ENCODE results near the gene GP5.

The GP5 gene, protein sequence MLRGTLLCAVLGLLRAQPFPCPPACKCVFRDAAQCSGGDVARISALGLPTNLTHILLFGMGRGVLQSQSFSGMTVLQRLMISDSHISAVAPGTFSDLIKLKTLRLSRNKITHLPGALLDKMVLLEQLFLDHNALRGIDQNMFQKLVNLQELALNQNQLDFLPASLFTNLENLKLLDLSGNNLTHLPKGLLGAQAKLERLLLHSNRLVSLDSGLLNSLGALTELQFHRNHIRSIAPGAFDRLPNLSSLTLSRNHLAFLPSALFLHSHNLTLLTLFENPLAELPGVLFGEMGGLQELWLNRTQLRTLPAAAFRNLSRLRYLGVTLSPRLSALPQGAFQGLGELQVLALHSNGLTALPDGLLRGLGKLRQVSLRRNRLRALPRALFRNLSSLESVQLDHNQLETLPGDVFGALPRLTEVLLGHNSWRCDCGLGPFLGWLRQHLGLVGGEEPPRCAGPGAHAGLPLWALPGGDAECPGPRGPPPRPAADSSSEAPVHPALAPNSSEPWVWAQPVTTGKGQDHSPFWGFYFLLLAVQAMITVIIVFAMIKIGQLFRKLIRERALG

DNA sequence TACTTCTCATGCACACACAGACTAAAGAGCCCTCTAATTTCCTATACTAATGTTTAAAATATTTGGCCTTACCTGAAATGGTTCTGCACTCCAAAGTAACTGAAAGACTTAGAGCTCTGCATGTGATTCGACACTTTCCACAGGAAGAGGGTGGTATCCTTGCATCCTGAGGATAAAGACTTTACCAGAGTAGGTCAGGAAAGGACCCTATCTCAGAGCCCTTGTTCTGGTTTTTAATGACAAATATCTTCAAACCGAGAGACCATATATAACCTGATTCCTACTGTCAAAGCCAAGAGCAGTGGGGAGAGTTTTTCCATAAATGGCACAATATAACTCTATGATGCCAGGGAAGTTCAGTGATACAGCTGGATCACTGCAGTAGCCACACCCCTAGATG, at the start of gene GP5:
TSS of gene GP5 (minus strand) at position 101 of the 400 bp plus-strand sequence. CDS start 984 bp downstream, outside the sequence.
- peak; percentile 18 for DNase-seq

DNA sequence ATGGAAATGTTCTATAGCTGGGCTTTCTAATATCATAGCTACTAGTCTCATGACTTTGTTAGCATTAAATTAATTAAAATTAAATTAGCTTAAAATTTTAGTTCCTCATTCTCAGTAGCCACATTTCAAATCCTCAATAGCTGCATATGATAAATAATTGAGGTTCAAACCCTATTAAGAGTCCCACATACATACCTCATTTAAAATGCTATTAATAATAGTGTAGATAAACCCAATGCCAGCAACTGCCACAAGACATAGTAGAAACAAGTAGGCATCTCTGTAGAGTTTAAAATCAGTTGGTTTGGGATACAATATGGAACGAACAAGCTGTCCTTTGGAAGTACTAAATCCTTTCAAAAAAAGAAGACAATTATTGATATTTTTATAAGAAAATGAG, 48.6 kb upstream of the GP5 start:
- no peak for DNase-seq

DNA sequence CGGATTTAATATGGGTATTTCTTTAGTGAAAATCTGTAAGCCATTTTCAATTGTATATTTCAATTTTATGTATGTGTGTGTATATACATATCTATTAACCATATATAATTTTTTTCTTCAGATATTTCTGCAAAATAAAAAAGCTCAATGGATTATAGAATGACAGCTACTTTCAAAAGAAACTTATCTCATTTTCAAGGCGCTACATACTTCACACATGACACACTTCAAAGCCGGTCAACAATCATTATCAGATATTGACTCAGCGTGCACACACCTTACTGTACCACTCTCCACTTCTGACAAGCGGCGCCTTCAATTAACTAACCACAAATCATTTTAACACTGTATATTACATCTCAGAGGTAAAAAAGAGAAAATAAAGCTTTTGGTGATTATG, 48.1 kb upstream of the GP5 start:
- DNase-seq, result peak; percentile 22

DNA sequence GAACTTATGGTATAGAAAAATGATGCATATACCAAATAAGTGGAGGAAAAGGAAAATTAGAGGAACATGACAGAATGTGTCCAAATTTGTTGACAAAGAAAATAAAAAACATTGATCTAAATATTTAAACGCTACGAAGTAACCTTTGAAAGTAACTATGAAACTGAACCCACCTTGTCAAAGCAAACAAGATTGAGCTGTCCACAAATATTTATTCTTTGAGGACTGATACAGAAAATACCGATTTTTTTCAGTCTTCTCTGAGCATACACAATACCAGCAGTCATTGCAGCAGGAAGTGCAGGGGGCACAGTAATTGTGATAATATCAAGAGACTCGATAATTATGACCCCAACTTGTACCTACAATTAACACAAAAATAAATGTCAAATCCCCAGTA, 47.7 kb upstream of the GP5 start:
- no peak for DNase-seq

DNA sequence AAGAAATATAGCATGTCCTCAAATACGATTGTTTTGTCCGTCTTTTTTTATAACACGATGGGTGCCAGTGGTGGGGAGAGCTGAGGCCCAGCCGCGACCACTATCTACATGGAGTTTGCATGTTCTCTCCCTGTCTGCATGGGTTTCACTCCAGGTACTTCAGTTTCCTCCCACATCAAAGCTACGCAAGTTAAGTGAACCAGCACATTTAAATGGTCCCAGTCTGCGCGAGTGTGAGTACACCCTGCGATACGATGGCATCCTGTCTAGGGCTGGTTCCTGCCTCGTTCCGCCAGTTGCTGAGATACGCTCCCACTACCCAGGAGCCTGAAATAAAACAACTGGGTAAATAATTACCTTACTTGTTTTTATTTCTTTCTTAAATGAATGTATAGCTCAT, 47.1 kb upstream of the GP5 start:
- no peak for DNase-seq

DNA sequence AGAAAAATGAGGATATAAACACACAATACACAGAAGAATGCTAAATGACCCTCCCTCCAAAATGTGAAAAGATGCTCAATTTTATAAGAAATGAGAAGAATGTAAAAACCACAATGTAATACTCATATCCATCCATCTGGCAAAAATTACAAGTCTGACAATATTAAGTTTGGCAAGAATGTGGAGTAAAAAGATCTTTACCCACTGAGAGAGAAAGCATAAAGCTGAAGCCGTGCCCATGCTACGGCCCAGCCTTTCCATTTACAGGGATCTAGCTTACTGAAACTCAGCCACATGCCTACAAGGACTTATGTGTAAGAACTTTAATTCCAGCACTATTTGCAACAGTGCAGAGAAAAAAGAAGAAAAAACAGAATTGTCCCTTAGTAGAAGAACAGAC, 44.8 kb upstream of the GP5 start:
- no peak for DNase-seq

DNA sequence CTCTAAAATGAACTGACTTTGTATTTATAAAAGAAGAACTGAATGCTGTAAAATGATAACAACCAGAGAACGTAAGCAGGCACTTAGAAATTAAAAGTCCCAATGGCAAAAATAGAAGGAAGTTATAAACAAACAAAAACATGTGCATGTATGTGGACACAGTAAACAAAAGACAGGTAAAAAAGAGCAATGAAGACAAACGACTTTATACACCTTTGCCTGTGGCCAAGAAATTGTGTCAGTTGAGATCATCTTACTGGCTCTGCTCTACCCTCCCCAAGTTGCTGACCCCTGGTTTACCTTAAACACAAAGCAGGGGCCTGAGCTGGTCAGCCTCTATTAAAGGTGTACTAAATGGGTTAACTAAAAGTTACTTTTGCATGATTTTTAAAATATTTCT, 41.7 kb upstream of the GP5 start:
- DNase-seq, result no peak

DNA sequence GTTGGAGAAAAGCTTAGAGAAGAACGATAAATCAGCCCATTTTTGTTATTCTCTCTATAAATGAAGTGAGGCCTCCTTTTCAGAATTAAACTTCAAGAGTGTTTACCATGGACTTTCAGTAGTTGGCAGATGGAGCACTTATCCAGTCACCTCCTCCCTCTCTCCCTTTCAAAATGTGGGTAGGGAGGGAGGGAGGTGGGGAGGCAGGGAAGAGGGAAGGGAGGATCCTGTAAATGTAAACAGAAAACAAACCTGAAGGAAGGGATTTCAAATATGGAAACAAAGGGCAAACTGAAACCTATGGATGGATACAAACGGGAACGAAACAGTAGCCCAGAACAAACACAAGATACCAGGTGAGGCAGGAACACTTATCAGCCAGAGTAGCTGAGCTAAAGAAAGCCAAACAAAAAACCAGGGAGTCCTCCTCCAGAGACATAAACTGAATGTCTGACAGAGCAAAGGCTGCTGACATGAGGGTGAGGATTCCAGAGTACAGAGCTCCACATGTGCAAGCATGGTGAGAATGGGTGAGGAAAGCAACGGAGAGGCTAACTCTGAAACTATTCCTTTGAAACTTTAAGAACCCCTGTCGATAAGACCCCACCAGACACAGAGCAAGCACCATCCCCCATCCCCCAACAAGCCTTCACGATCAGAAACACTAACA, 41.0 kb upstream of the GP5 start:
- no peak for DNase-seq

DNA sequence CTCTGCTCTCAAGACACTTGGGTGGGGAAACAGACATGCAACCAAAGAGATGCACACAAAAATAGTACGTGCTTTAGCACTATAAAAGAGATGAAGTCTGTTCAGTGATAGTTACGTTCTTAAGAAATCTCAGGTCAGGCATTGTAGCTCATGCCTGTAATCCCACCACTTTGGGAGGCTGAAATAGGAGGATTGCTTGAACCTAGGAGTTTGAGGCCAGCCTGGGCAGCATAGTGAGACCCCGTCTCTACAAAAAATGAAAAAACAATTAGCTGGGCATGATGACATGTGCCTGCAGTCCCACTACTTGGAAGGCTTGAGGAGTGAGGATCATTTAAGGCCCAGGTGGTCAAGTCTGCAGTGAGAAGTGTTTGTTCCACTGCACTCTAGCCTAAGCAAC, 35.4 kb upstream of the GP5 start:
- no peak for DNase-seq

DNA sequence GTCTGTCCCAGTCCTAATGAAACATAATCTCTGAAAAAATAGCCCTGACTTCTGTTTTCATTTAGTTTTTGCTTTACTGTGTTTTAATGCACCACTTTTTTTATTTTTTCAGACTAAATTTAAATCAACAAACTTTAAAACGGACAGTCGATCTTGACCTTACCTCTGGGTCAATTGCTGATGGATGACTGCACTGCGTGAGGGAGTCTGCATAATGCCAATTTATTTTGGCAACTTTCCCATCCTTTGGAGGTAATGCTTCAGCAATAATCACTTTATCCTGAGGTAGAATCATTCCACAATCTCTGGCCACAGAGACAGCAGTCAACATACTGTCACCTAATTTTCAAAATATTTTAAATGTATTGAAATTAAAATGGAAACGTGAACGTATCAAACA, 32.5 kb upstream of the GP5 start:
- no peak for DNase-seq

DNA sequence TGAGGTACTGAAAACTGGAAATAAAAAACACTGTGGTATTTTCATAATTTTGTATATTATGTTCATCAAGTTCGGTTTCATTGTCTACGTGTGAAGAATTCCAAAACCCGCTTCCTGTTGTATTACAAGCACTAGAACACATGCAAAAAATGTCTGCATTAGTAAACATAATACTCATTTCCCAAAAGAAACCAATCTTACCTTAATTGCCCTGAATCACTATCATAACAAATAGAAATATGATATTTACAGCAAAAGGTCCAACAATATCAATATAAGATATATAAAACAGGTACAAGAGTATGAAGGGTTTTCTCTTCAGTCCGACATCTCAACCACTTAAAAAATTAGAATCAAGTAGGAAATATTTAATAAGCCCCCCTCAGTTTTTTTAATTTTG, 26.3 kb upstream of the GP5 start:
- no peak for DNase-seq

DNA sequence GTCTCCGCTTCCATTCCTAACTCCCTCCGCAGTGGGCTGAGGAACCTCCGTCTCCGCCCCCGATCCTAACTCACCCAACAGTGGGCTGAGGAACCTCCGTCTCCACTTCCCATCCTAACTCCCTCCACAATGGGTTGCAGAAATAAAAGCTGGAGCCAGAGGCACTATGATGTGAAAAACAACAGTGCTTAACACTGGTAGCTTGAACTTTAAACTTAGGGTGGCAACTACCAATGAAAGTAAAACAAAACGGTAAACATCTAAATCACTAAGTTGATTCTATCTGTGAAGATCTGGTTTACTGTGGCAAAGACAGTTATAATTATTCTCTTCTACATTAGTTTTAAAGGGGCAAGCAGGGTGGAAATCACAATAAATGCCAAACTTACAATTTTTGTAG, 25.9 kb upstream of the GP5 start:
- DNase-seq, result no peak

DNA sequence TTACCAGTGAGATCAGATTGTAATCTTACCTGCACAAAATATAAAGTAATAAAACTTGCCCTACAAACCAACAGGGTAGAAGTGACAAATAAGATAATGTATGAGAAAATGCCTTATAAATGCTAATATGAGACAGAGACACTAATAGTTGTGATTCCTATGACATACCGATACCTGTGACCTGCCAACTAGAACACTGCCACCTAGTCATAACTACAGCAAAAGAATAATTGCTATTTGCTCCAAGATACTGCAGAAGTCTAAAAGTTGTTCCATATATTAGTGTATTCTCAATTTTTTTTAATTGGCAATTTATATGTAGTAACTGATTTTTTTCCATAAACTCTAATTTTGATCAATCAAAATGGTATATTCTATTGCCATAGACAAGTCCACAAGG, 25.3 kb upstream of the GP5 start:
- DNase-seq, result no peak

DNA sequence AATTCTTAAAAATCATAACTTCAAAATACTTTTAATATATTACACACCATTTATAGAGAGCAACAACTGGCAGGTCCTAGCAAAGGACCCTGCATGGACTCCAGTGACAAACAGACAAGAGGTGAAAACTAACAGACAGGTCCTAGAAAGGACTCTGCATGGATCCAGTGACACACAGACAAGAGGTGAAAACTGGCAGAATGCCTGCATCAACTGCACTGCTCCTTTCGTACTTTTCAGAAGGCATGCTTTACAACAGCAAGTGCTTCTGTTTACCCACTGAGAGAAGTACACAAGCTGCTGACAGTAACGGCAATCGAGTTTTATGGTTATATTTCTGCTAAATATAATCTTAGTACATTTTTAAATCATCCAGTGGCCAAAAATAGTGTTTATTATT, 24.3 kb upstream of the GP5 start:
- DNase-seq, result no peak

DNA sequence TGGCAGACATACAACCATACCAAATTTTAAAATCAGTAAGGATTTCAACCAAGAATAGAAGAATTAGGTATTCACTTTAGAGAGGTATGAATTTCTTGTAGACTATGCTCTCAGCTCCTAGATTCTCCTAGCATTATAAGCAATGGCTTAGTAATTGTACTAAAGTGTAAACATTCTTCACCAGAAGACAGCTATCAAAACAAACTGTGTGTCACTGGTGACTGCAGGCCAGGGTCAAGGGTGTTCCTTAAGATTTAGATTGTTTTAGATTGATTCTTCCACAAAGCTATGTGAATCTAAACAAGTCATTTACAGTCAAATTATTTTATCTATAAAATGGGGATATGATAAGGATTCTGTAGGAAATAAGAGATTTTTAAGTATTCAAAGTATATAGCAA, 23.1 kb upstream of the GP5 start:
- DNase-seq, result no peak

DNA sequence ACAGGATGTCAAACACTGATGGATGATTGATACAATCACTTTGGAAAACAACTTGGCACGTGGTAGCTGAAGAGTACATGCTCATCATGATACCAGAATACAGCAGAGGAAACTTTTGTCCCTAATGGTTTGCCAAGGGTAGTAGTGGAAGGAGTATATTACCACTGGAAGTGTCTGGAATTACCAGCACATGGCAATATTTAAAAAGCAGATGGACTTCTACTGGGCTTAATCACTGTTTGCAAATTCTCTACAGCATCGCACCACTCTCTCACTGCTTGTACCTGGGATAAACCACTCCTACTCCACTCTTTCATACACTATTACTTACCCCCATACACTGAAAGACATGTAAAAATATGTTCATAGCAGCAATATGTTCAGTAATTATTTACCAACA, 19.6 kb upstream of the GP5 start:
- DNase-seq, result no peak

DNA sequence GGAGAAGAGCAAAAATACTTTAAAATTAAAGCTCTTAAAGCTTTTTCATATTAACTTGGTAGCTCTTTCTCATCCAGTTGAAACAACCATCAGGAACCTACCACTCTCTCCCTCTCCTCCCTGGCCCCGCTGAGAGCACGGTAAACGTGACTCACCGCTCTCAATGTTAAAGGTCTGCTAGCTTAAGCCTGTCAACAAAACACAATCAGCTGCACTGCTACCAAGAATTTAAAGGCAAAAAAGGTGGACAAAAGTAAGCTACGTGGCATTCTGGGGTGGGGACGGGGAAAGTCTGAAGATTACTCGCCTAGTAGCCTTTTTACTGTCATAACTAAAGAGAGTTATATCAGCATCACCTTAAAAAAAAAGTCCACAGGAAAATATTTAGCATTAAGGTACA, 8.4 kb upstream of the GP5 start:
- DNase-seq, result no peak

DNA sequence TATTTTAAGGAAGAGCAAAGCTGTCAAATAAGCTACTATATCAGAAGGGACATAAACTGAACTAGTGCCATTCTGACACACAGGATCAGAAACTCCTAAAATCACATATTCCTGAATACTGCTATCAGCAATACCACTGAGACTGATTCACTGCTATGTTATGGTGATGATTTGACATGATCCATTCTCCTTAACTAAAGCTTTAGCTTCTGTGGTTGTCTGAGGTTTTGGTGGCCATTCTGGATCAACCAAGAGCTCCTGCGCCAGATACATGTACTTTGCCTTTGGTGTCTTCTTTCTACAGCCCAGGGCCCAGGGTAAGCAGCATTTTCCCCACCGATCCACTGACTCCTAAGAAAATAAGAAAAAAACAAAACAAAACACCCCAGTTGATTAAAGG, 6.7 kb upstream of the GP5 start:
- DNase-seq, result no peak

DNA sequence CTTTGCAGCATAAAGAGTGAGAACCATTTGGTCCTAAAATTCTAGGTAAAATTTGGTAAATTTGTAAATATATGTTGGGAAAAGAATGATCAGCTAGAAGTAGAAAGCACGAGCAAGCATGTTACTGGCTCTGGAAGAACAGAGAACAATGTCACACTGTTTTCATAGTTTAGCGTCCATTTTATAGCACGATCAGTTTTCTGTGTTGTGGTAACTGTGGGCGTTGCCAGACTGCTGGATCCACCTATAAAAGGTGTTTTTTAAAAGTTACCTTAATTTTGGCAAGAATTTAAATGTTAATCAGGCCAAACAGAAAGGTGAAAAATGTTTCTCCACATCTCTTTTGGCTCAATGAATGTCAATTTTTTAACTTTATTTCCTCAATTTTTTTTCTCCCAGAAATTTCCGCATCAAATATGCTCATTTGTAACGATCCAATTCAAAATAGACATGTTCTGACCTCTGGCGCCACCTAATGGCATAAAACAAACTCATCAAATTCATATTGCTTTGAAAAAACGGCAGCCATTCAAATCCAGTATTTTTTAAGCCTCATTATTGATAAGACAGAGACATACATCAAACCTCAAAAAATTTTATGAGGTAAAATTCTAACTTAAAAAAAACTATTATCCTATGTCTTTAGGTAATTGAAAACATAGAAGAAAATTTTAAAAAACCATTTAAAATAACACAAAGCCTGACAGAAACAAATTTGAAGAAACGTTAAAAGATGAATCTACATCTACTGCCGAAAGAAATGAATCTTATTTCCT, 5.5 kb upstream of the GP5 start:
- DNase-seq, result peak; percentile 77

DNA sequence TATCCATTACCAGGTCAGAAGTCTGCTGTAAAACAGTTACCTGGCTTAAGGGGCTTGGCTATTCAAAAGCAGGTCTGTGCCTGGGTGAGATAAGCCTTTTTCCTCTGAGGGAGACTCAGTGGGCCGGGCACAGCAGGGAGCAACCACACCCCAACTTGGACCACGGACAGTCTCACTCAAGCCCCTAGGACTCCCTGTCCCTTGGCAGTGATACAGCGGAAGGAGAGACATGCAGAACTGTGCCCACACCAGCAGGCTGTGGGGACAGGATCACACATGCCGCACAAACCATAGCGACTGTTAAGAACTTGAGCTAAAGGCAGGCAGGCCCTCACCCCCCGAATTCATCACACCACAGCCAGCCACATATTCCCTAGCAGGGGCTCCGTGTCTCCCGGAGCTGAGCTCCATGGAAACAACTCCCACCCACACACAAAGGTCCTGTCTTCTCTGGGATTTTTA, 2.8 kb upstream of the GP5 start:
- peak; percentile 27 for DNase-seq

DNA sequence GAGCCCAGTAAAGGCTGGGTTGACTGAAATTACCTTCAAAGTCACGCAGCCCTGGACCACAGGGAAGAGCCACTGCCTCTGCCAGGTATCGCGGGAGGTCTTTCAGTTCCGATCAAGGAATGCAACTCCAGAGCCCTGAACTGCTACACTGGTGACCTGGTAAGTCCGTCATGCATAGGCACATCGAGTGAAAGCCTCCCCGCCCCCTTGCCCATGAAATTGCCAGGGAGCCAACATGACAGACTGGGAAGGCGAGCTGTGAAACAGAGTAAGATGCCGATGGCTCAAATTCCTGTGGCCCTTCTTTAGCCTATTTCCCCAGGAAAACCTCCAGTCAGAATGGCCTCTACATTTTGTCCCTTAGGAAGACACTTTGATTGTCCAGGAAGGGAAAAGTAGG, 2.3 kb upstream of the GP5 start:
- no peak for DNase-seq

DNA sequence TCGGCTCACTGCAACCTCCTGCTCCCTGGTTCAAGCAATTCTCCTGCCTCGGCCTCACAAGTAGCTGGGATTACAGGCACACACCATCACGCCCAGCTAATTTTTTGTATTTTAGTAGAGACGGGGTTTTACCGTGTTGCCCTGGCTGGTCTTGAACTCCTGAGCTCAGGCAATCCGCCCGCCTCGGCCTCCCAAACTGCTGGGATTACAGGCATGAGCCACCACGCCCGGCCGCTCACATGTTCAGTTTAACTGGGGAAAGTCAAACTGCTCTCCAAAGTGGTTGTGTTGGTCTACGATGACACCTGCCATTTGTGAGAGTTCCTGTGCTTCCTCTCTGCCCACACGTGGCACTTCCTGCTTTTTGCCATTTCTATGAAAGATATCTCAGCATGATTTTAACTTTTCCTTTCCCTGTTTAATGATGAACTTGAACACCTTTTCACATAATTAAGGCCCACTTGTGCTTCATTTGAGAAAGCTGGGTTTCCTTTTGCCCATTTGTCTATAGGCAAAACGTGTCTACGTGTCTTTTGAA, 877 bp upstream of the GP5 start:
- DNase-seq, result no peak

DNA sequence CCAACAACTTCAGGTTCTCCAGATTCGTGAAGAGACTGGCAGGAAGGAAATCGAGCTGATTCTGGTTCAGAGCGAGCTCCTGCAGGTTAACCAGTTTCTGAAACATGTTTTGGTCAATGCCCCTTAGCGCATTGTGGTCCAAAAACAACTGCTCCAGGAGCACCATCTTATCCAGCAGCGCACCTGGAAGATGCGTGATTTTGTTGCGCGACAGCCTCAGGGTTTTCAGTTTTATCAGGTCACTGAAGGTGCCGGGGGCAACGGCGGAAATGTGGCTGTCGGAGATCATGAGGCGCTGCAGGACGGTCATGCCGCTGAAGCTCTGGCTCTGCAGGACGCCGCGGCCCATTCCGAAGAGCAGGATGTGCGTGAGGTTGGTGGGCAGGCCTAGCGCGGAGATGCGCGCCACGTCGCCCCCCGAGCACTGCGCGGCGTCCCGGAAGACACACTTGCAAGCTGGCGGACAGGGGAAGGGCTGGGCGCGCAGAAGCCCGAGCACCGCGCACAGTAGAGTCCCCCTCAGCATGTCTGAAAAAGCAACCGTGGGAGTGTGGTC, 1.2 kb downstream of the GP5 start:
- peak; percentile 23 for DNase-seq

All from hematopoietic multipotent progenitor cell treated with erythropoietin and hydrocortisone succinate and interleukin-3 and kit ligand, for 8 days (in vitro differentiated cells).